Fibroblast of lung (primary cell): Measurements from ENCODE around the gene FOXL3. TPM values are rescaled to one million over a fixed set of nuclear protein-coding genes. Genes with fewer than 3 reads are reported as not detected.
"Not testable (repeated sequence)": the region's sequence is repeated elsewhere in the genome, so short reads cannot be mapped to it uniquely, and the experiment has no call there.

ENCODE experiments used
- DNase-seq, 2 donors: peaks; one replicate each; pipeline versions ENCODE4 v3.0.0 to v3.0.0-alpha.2; 2010; ENCODE audit warnings: low read depth in 2 of 2
- H2AFZ ChIP-seq: 2 replicates; pipeline ENCODE4 v1.5.1; 2012; ENCODE audit warnings: low read length, control low read depth, inconsistent platforms
- H3K27ac ChIP-seq: 2 replicates; pipeline ENCODE4 v1.5.1; 2011; ENCODE audit warnings: low read length, control low read depth; ENCODE audit not compliant: insufficient read depth
- H3K27me3 ChIP-seq: 2 replicates; pipeline ENCODE4 v1.5.1; 2011; ENCODE audit warnings: mild to moderate bottlenecking, low read length; ENCODE audit not compliant: control insufficient read depth, insufficient read depth
- H3K36me3 ChIP-seq: 2 replicates; pipeline ENCODE4 v1.5.1; 2011; ENCODE audit warnings: low read length; ENCODE audit not compliant: control insufficient read depth, insufficient read depth
- H3K4me1 ChIP-seq: 2 replicates; pipeline ENCODE4 v1.5.1; 2011; ENCODE audit warnings: low read length; ENCODE audit not compliant: control insufficient read depth, insufficient read depth; ENCODE audit errors: extremely low read depth
- H3K4me2 ChIP-seq: 2 replicates; pipeline ENCODE4 v1.5.1; 2011; ENCODE audit warnings: low read length, control low read depth; ENCODE audit not compliant: insufficient read depth; ENCODE audit errors: extremely low read depth
- H3K4me3 ChIP-seq, 4 experiments: fragments of 200-600 bp in 1 of 4; sonication (generic) in 1 of 4; replicated peaks in 1 of 4; 2 replicates each; pipeline ENCODE4 v1.5.1; 2011 to 2016; ENCODE audit warnings: low read length in 4 of 4, low read depth in 3 of 4, mild to moderate bottlenecking in 3 of 4, control low read depth in 2 of 4, inconsistent platforms in 1 of 4, mixed read lengths in 1 of 4; ENCODE audit not compliant: insufficient read depth in 1 of 4; ENCODE audit errors: control extremely low read depth in 1 of 4
- H3K79me2 ChIP-seq: 2 replicates; pipeline ENCODE4 v1.5.1; 2012; ENCODE audit warnings: mild to moderate bottlenecking, low read length, inconsistent platforms; ENCODE audit not compliant: control insufficient read depth, insufficient read depth
- H3K9ac ChIP-seq: 2 replicates; pipeline ENCODE4 v1.5.1; 2011; ENCODE audit warnings: mild to moderate bottlenecking, low read length, control low read depth; ENCODE audit not compliant: insufficient read depth
- H3K9me3 ChIP-seq: 2 replicates; pipeline ENCODE4 v1.5.1; 2012; ENCODE audit warnings: low read depth, low read length; ENCODE audit not compliant: control insufficient read depth, insufficient read depth
- H4K20me1 ChIP-seq: 2 replicates; pipeline ENCODE4 v1.5.1; 2011; ENCODE audit warnings: low read length; ENCODE audit not compliant: control insufficient read depth, insufficient read depth; ENCODE audit errors: extremely low read depth
- EZH2 ChIP-seq: IDR thresholded peaks from 2 replicates; pipeline ENCODE4 v1.5.1; 2012; ENCODE audit warnings: low read length, control low read depth, mild to moderate bottlenecking; ENCODE audit errors: missing control alignments
- polyA plus RNA-seq, 2 donors: library from polyadenylated mRNA; depleted of rRNA in 1 of 2; stranded (reverse) in 1 of 2; unstranded in 1 of 2; fragments of >200 nt; gene quantifications; 2 replicates each; pipeline ENCODE4 v1.2.1, GENCODE V29; 2011 to 2012; ENCODE audit warnings: missing spikeins in 1 of 2
- total RNA-seq: library from RNA; depleted of rRNA; stranded (reverse); fragments of >200 nt; gene quantifications from 2 replicates; pipeline ENCODE4 v1.2.1, GENCODE V29; 2014
- TF ChIP-seq, protein P1 (sequence below), 2 donors: IDR thresholded peaks in 1 of 2; conservative IDR thresholded peaks in 1 of 2; 1 replicate in 1 of 2; 2 replicates in 1 of 2; pipeline ENCODE4 v1.5.1; 2011 to 2012; ENCODE audit warnings: low read length in 2 of 2, control low read depth in 1 of 2, inconsistent platforms in 1 of 2, low read depth in 1 of 2, mild to moderate bottlenecking in 1 of 2

Gene FOXL3
- total and polyA plus RNA-seq, 2 donors (not counting 1 experiment from before 2014, with no cell fraction given): not detected

DNA sequence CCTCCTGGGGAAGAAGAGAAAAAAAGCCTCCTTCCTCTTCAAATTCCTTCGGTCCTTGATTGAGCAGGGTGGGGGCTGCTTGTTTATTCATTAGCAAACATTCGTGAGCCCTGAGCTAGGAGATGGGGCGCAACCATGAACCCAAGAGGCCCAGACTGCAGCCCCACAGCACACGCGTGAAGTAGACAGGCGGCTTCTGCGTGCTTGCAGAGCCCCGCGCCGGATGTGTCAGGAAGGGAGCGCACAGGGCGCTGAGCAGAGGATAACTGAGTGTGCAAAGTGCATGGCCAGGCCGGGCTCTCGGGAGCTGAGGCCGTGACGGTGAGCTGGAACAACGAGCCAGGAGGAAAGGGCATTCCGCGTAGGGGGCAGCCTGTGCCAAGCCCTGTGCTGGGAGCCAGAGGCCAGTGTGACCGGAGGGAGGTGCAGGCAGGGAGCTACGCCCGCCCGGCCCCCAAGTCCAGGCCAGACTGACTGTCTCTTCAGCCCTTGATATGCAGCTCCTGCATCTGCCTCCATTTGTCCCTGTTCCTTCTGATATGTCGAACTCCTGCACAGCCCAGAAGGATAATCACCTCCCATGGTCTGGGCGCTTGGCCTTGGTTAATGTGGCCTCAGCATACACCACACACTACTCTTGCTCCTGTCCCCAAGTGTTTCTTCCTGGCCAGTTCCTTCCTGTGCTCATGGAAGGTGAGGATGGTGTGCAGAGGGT lies 4.6 kb downstream of the FOXL3 start:
- Histone ChIP-seq H3K4me3 (no peak overlapping the region), H3K9ac (no peak overlapping the region), H3K4me1 (no peaks in the 10 kb centered on the region), H3K9me3 (no peaks in the 10 kb centered on the region), H2AFZ (no peak overlapping the region), H4K20me1 (no peaks in the 10 kb centered on the region), H3K36me3 (no peaks in the 10 kb centered on the region), H3K4me2 (no peak overlapping the region), H3K27me3 (peaks cover 20% of the 10 kb centered on the region), H3K27ac (no peak overlapping the region), H3K79me2 (no peaks in the 10 kb centered on the region)
- DNase-seq: no peak
- TF ChIP-seq EZH2: no peak
- TF ChIP-seq, protein P1, sequence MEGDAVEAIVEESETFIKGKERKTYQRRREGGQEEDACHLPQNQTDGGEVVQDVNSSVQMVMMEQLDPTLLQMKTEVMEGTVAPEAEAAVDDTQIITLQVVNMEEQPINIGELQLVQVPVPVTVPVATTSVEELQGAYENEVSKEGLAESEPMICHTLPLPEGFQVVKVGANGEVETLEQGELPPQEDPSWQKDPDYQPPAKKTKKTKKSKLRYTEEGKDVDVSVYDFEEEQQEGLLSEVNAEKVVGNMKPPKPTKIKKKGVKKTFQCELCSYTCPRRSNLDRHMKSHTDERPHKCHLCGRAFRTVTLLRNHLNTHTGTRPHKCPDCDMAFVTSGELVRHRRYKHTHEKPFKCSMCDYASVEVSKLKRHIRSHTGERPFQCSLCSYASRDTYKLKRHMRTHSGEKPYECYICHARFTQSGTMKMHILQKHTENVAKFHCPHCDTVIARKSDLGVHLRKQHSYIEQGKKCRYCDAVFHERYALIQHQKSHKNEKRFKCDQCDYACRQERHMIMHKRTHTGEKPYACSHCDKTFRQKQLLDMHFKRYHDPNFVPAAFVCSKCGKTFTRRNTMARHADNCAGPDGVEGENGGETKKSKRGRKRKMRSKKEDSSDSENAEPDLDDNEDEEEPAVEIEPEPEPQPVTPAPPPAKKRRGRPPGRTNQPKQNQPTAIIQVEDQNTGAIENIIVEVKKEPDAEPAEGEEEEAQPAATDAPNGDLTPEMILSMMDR (conservative IDR thresholded peaks at IDR 0.05 in 1 of 2, IDR thresholded peaks at IDR 0.05 in 1 of 2; ENCODE audit: low read depth in 1 of 2, low read length in 2 of 2): no peak

DNA sequence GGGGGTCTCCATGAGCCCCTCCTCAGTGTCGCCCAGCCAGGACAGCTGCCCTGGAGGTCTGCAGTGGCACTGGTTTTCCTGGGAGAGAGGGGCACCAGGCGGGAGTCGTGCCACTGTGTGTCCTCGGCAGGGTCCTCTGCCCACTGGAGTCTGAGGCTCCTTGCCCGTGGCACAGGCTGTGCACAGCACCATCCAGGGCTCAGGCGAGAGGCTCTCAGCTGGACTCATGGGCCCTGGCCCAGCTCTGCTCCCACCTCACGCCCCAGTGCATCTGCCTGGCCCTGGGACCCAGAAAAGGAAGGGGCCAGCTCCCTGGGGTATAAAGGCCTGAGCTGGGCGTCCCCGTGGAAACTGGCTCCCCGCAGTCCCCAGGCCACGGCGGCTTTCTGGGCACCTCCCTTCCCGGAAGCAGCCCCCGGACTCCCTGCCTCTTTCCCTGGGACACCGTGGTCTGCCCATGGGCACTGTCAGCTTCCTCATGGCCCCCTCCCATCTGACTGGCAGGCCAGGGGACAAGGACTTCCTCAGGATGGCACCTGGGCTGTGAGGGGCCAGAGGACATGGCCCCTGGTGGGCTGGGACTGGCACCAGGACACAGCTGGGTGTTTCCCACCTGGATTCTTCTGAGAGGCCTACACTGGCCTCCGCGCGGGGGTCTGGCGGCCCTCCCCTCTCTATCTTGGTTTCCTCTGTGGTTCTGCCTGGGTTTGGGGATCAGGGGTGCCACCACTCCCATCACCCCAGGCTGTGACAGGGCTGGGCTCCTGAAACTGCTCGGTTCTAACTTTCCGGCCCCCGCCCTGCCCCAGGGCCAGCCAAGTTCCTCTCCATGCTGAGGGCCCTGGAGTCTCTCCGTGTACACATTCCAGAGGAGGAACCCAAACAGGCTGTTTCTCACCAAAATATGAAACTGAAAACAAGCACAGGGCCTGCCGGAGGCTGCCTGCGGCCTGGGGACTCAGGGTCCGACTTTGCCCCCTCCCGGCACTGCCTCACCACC lies 5.5 kb downstream of the FOXL3 start:
- Histone ChIP-seq H4K20me1 (no peaks in the 10 kb centered on the region), H3K9ac (no peak overlapping the region), H3K4me2 (no peak overlapping the region), H3K9me3 (no peaks in the 10 kb centered on the region), H3K4me1 (no peaks in the 10 kb centered on the region), H3K4me3 (no peak overlapping the region), H3K27me3 (peaks cover 12% of the 10 kb centered on the region), H3K27ac (no peak overlapping the region), H2AFZ (no peak overlapping the region), H3K79me2 (no peaks in the 10 kb centered on the region), H3K36me3 (no peaks in the 10 kb centered on the region)
- TF ChIP-seq EZH2: no peak
- TF ChIP-seq, protein P1 (conservative IDR thresholded peaks at IDR 0.05 in 1 of 2, IDR thresholded peaks at IDR 0.05 in 1 of 2; ENCODE audit: low read depth in 1 of 2, low read length in 2 of 2): no peak
- DNase-seq: no peak

DNA sequence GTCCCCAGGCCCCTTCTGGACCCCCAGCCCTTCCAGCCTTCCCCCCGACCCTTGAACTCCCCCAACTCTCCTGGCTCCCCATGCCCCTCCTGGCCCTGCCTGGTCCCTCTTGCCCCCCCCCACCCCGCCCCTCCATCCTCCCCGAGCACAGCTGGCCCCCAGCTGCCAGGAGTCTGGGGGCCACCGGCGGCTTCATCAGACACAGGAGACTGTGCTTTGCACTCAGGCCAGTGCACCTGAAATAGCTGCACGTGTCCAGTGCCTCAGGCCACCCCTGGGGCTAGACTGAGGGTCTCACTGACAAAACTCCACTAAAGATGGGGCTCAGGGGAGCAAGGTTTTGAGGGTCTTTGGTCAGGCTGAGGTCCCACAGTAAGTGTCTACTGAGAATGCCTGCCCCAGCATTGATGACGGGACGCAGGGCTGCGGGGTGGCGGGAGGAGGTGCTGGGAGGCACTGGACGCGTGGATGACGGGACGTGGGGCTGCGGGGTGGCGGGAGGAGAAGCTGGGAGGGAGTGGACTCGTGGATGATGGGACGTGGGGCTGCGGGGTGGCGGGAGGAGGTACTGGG lies 6.5 kb downstream of the FOXL3 start:
- H3K4me1 ChIP-seq: no peaks in the 10 kb centered on the region
- no peaks in the 10 kb centered on the region for H3K79me2 ChIP-seq
- H3K4me3 ChIP-seq: no peak overlapping the region
- no peaks in the 10 kb centered on the region for H4K20me1 ChIP-seq
- no peaks in the 10 kb centered on the region for H3K9me3 ChIP-seq
- no peak overlapping the region for H3K9ac ChIP-seq
- H3K4me2 ChIP-seq: no peak overlapping the region
- DNase-seq: no peak
- no peaks in the 10 kb centered on the region for H3K36me3 ChIP-seq
- TF ChIP-seq, protein P1 (conservative IDR thresholded peaks at IDR 0.05 in 1 of 2, IDR thresholded peaks at IDR 0.05 in 1 of 2; ENCODE audit: low read depth in 1 of 2, low read length in 2 of 2): no peak
- TF ChIP-seq EZH2: no peak
- H3K27me3 ChIP-seq: peaks cover 4% of the 10 kb centered on the region
- no peak overlapping the region for H2AFZ ChIP-seq
- H3K27ac ChIP-seq: no peak overlapping the region

DNA sequence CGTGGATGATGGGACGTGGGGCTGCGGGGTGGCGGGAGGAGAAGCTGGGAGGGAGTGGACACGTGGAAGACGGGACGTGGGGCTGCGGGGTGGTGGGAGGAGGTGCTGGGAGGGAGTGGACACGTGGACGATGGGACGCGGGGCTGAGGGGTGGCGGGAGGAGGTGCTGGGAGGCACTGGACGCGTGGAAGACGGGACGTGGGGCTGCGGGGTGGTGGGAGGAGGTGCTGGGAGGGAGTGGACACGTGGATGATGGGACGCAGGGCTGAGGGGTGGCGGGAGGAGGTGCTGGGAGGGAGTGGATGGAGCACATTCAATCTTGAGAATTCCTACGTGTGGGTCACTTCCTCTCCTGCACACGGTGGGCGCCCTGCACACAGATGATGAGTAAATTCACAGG lies 7.2 kb downstream of the FOXL3 start:
- not testable (repeated sequence) for H2AFZ ChIP-seq, H3K4me2 ChIP-seq, H3K36me3 ChIP-seq, H4K20me1 ChIP-seq, H3K27me3 ChIP-seq, H3K4me3 ChIP-seq, H3K4me1 ChIP-seq, H3K9ac ChIP-seq, H3K9me3 ChIP-seq, DNase-seq, H3K27ac ChIP-seq, H3K79me2 ChIP-seq
